ENCODE results near the gene IFFO2. TPM values are rescaled to one million over a fixed set of nuclear protein-coding genes. Genes with fewer than 3 reads are reported as not detected.

Gene IFFO2
- total and polyA plus RNA-seq, 2 of the 8 experiments (the other 6 are each of a cell fraction or from before 2014, with no cell fraction given): 6.6 to 10.4 TPM

GRCh38 chr1:18948913-18949685 lies 7.4 kb downstream of the IFFO2 start (continued):
- TF ChIP-seq POU5F1 (IDR thresholded peaks at IDR 0.05; ENCODE audit: low read depth, low read length) (no peak), BRCA1 (IDR thresholded peaks at IDR 0.05; ENCODE audit: low read depth, low read length) (no peak)
